K562 (cell line): ENCODE measurements around the gene MRPL41. TPM values are rescaled to one million over a fixed set of nuclear protein-coding genes. Genes with fewer than 3 reads are reported as not detected.

Experiments
- EWSR1 ChIP-seq: fragments of 450-650 bp; IDR thresholded peaks from 2 replicates; pipeline ENCODE4 v1.6.1; 2018; ENCODE audit warnings: borderline replicate concordance, mild to moderate bottlenecking, low read depth, moderate library complexity; ENCODE audit not compliant: partially characterized antibody
- PHF8 ChIP-seq: fragments of 200-600 bp; sonication (generic); IDR thresholded peaks from 2 replicates; pipeline ENCODE4 v1.6.1; 2012; ENCODE audit warnings: mixed run types, mild to moderate bottlenecking, inconsistent platforms, low read length, moderate library complexity, borderline replicate concordance
- RBM17 ChIP-seq: fragments of 200-400 bp; formaldehyde crosslinking; IDR thresholded peaks from 2 replicates; pipeline ENCODE4 v1.6.1; 2017; ENCODE audit warnings: low read depth, mild to moderate bottlenecking, low read length, borderline replicate concordance
- RBM34 ChIP-seq: fragments of 200-400 bp; formaldehyde crosslinking; IDR thresholded peaks from 2 replicates; pipeline ENCODE4 v1.6.1; 2018; ENCODE audit warnings: low read length, borderline replicate concordance; ENCODE audit not compliant: insufficient read depth
- SRSF3 ChIP-seq: fragments of 200-400 bp; formaldehyde crosslinking; IDR thresholded peaks from 2 replicates; pipeline ENCODE4 v1.6.1; 2016; ENCODE audit warnings: mild to moderate bottlenecking, low read length, moderate library complexity; ENCODE audit not compliant: insufficient read depth
- TCF7L2 ChIP-seq: fragments of 150-350 bp; IDR thresholded peaks from 2 replicates; pipeline ENCODE4 v1.6.1; 2016; ENCODE audit warnings: low read depth, mild to moderate bottlenecking, low read length, moderate library complexity
- ZNF77 ChIP-seq: fragments of 250-450 bp; sonication (Bioruptor Pico); IDR thresholded peaks from 2 replicates; pipeline ENCODE4 v1.5.0; 2020
- polyA plus RNA-seq, 8 experiments: library from polyadenylated mRNA; depleted of rRNA in 4 of 8; stranded (reverse) in 5 of 8; unstranded in 3 of 8; fragments of >200 nt; fragmentation: Nextera tagmentation in 2 of 8; fragmentation: Illumina TruSeq in 1 of 8; extraction: Ambion mirVana in 2 of 8; extraction: Trizol in 1 of 8; gene quantifications; 2 replicates each; pipeline versions ENCODE4 v1.2.1 to v1.2.3, GENCODE V29; 2011 to 2014; ENCODE audit warnings: inconsistent platforms in 1 of 8, missing spikeins in 1 of 8
- total RNA-seq, 7 experiments: library from RNA; depleted of rRNA in 6 of 7; stranded (reverse); fragments of >200 nt in 6 of 7; fragmentation: Illumina TruSeq in 2 of 7; extraction: Trizol in 2 of 7; gene quantifications; 2 replicates each; pipeline versions ENCODE4 v1.2.1 to v1.2.3, GENCODE V29; 2011 to 2021; ENCODE audit warnings: low replicate concordance in 1 of 7
- TF ChIP-seq, protein P1 (sequence below): sonication (generic); formaldehyde crosslinking; IDR thresholded peaks from 2 replicates; pipeline ENCODE4 v1.8.0; 2022; ENCODE audit warnings: missing genetic modification reagents, mild to moderate bottlenecking, borderline replicate concordance
- TF ChIP-seq, protein P2 (sequence below): fragments of 450-650 bp; IDR thresholded peaks from 2 replicates; pipeline ENCODE4 v1.6.1; 2018; ENCODE audit warnings: mild to moderate bottlenecking, low read depth; ENCODE audit not compliant: partially characterized antibody
- TF ChIP-seq, protein P3 (sequence below): sonication (generic); formaldehyde crosslinking; IDR thresholded peaks from 2 replicates; pipeline ENCODE4 v1.8.1; 2023; ENCODE audit warnings: mild to moderate bottlenecking, missing genetic modification reagents
- TF ChIP-seq, protein P4 (sequence below): fragments of 250-450 bp; sonication (Bioruptor Pico); IDR thresholded peaks from 2 replicates; pipeline ENCODE4 v1.4.0; 2020; ENCODE audit warnings: mild to moderate bottlenecking, moderate library complexity, borderline replicate concordance
- TF ChIP-seq, protein P5 (sequence below): fragments of 250-450 bp; sonication (Bioruptor Pico); IDR thresholded peaks from 2 replicates; pipeline ENCODE4 v1.5.0; 2021; ENCODE audit warnings: mild to moderate bottlenecking, moderate library complexity
- TF ChIP-seq, protein P6 (sequence below): sonication (generic); formaldehyde crosslinking; IDR thresholded peaks from 2 replicates; pipeline ENCODE4 v1.9.0; 2022; ENCODE audit warnings: mild to moderate bottlenecking, missing genetic modification reagents

MRPL41 gene
- total and polyA plus RNA-seq, 9 of the 15 experiments (the other 6 are each of a cell fraction or from before 2014, with no cell fraction given) = 2.6 to 259 (median 21.6) TPM

DNA sequence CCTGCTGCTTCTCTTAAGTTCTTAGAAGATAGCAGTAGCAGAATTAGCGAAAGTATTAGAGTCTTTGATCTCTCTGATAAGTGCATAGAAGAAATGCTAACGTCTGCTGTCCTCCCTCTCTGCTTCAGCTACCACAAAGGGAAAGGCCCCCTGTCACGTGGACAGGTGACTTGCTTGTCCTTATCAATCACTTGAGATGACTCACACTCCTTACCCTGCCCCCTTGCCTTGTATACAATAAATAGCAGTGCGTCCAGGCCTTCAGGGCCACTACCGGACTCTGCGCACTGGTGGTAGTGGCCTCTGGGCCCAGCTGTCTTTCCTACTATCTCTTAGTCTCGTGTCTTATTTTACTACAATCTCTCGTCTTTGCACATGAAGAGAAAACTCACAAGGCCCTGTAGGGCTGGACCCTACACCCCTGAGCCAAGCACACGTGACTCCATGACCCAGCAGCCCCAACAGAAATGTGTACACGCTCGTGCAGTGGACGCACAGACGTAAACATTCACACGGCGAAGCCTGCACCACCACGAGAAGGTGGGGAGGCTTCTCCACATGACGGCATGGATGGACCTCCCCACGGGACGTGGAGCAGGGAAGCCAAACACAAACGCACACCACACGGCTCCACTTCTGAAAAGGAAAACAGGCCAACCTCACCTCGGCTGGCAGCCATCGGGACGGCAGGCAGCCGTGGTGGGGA lies 39.8 kb upstream of the MRPL41 start (continued):
- TF ChIP-seq, protein P1, sequence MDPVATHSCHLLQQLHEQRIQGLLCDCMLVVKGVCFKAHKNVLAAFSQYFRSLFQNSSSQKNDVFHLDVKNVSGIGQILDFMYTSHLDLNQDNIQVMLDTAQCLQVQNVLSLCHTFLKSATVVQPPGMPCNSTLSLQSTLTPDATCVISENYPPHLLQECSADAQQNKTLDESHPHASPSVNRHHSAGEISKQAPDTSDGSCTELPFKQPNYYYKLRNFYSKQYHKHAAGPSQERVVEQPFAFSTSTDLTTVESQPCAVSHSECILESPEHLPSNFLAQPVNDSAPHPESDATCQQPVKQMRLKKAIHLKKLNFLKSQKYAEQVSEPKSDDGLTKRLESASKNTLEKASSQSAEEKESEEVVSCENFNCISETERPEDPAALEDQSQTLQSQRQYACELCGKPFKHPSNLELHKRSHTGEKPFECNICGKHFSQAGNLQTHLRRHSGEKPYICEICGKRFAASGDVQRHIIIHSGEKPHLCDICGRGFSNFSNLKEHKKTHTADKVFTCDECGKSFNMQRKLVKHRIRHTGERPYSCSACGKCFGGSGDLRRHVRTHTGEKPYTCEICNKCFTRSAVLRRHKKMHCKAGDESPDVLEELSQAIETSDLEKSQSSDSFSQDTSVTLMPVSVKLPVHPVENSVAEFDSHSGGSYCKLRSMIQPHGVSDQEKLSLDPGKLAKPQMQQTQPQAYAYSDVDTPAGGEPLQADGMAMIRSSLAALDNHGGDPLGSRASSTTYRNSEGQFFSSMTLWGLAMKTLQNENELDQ (CRISPR knock-in tag) = no peak
- TF ChIP-seq, protein P2, sequence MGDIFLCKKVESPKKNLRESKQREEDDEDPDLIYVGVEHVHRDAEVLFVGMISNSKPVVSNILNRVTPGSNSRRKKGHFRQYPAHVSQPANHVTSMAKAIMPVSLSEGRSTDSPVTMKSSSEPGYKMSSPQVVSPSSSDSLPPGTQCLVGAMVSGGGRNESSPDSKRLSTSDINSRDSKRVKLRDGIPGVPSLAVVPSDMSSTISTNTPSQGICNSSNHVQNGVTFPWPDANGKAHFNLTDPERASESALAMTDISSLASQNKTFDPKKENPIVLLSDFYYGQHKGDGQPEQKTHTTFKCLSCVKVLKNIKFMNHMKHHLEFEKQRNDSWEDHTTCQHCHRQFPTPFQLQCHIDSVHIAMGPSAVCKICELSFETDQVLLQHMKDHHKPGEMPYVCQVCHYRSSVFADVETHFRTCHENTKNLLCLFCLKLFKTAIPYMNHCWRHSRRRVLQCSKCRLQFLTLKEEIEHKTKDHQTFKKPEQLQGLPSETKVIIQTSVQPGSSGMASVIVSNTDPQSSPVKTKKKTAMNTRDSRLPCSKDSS = no peak
- TF ChIP-seq ZNF77 (CRISPR knock-in tag) (no peak), SRSF3 (no peak), TCF7L2 (no peak), RBM34 (no peak), EWSR1 (no peak), RBM17 (no peak), PHF8 (peak; percentile 19; the same call in 1 of the 2 replicates)
- TF ChIP-seq, protein P3, sequence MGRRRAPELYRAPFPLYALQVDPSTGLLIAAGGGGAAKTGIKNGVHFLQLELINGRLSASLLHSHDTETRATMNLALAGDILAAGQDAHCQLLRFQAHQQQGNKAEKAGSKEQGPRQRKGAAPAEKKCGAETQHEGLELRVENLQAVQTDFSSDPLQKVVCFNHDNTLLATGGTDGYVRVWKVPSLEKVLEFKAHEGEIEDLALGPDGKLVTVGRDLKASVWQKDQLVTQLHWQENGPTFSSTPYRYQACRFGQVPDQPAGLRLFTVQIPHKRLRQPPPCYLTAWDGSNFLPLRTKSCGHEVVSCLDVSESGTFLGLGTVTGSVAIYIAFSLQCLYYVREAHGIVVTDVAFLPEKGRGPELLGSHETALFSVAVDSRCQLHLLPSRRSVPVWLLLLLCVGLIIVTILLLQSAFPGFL (CRISPR knock-in tag) = no peak
- TF ChIP-seq, protein P4, sequence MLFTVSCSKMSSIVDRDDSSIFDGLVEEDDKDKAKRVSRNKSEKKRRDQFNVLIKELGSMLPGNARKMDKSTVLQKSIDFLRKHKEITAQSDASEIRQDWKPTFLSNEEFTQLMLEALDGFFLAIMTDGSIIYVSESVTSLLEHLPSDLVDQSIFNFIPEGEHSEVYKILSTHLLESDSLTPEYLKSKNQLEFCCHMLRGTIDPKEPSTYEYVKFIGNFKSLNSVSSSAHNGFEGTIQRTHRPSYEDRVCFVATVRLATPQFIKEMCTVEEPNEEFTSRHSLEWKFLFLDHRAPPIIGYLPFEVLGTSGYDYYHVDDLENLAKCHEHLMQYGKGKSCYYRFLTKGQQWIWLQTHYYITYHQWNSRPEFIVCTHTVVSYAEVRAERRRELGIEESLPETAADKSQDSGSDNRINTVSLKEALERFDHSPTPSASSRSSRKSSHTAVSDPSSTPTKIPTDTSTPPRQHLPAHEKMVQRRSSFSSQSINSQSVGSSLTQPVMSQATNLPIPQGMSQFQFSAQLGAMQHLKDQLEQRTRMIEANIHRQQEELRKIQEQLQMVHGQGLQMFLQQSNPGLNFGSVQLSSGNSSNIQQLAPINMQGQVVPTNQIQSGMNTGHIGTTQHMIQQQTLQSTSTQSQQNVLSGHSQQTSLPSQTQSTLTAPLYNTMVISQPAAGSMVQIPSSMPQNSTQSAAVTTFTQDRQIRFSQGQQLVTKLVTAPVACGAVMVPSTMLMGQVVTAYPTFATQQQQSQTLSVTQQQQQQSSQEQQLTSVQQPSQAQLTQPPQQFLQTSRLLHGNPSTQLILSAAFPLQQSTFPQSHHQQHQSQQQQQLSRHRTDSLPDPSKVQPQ = no peak
- TF ChIP-seq, protein P5, sequence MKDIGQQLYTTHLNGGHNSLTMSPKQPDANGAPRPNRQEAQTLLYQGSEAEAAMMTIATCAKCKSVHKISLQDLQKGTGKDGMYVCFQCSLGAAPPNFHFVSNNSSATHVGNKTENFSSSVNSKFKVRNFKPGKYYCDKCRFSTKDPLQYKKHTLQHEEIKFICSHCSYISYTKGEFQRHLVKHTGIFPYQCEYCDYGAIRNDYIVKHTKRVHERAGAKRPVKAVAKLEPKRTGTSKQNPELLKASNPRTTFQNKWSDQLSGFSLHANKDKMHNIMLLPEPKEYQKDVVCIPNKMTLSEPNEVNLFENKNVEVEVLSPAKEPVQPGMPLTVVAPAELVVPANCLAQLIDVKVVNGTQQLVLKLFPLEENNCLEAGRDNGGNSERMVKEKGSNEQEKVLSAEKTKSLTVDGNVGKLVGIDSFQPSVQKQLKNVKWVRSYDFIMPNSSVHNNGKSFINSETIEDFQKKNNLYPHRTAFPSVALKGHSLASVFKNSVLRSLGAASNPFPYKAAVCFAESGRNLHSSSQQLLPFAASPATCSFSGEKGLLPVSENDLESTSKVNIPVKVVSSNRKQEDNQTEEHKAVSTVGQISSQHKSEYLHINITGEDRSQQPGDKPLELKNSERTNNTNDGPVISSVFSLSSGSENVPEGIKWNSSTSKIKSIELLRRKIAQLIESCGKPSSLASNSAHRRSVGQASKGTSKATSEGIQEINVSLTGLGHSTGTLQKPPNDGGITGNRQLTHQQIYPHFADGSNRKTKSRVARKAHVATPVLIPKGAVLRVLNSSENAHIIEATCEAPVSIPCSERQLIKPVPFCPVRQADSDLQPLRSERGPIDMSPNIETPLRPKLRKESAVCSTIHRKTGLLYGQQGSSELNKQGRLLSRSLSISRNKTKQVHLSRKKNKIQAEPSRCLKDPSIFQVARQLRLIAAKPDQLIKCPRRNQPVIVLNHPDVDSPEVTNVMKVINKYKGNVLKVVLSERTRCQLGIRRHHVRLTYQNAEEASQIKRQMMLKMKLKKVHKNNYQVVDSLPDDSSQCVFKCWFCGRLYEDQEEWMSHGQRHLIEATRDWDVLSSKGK (CRISPR knock-in tag) = no peak
- TF ChIP-seq, protein P6, sequence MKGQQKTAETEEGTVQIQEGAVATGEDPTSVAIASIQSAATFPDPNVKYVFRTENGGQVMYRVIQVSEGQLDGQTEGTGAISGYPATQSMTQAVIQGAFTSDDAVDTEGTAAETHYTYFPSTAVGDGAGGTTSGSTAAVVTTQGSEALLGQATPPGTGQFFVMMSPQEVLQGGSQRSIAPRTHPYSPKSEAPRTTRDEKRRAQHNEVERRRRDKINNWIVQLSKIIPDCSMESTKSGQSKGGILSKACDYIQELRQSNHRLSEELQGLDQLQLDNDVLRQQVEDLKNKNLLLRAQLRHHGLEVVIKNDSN (CRISPR knock-in tag) = peak; percentile 94
